Activated T-cell treated with anti-CD3 and anti-CD28 coated beads for 4 hours (primary cell): ENCODE results near the gene NAXD.
"Not testable (repeated sequence)": the region's sequence is repeated elsewhere in the genome, so short reads cannot be mapped to it uniquely, and the experiment has no call there.

ENCODE experiments used
- DNase-seq: peaks from one replicate; pipeline ENCODE4 v3.0.0-alpha.2; 2020

Gene NAXD

DNA sequence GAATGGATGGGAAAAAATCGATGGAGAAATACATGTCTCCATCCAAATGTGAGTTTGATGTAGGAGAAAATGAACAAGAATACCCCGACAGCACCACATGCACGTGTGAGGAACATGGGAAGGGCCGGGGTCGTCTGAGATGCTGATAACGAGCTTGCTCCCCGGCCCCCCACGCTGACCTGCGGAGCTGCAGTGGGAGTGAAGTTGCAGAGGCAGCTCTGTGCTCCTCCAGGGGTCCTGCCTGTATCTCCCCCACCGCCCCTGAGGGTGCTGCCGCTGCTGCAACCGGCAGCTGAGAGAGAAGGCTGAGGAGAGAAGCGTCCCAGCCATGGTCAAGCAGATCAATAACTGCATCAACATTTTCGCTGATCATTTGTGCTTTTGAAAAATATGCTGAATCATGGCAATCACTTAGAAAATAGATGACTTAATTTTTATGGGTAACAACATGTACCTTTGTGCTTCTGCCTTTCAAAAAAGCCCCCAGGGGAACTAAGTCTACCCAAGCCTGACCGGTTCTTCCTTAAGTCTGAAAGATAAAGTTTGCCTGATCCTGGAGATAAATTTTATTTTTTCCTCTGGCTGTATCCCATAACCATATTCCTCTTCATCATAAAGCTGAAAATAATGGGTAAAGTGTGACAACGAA, 18.2 kb upstream of the NAXD start:
- no peak for DNase-seq

DNA sequence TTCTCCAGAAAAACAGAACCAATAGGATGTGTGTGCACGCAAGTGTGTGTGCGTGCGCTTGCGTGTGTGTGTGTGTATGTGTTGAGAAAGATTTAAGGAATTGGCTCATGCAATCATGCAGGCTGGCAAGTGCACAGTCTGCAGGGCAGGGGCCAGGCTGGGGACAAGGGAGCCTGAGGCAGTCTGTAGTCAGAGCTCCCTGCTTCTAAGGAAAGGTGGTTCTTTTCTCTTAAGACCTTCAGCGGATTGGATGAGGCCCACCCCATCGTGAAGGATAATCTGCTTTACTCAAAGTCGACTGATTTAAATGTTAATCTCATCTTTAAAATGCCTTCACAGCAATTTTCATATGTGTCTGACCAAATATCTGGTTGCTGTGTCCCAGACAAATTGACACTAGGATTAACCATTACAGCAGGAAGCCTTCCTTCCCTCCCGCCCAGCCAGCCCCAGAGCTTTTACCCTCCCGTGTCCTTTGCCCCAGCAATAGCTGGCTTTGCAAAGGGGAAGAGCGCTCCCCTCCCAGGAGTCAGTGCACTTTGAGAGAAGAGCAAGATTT, 15.0 kb upstream of the NAXD start:
- no peak for DNase-seq

DNA sequence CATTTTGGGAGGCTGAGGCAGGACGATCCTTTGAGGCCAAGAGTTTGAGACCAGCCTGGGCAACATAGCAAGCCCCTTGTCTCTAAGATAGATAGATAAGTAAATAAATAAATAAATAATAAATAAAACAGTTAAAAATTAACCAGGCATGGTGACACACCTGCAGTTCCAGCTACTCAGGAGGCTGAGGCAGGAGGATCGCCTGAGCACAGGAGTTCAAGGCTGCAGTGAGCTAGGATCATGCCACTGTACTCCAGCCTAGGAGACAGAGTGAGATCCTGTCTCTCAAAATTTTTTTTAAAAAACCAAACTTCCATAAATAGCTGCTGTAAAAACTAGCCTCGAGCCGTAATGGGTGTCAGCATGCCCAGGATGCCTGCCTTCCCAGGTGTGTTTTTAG, 14.4 kb upstream of the NAXD start:
- no peak for DNase-seq

DNA sequence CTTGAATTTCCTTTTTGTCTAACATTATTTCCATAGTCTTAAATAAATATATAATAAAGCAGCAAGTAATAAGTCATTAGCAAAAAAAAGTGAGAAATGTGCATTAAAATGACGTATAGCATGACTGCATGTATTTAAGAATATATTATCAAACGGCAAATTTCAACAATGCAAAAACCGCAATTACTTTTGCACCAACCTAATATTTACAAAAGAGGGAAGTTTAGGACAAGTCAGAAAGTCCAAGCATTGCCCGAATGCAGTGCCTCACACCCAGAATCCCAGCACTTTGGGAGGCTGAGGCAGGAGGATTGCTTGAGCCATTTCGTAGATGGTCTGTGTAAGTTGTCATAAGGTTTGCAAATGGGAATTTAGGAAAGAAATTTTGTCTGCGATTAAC, 10.2 kb upstream of the NAXD start:
- no peak for DNase-seq

DNA sequence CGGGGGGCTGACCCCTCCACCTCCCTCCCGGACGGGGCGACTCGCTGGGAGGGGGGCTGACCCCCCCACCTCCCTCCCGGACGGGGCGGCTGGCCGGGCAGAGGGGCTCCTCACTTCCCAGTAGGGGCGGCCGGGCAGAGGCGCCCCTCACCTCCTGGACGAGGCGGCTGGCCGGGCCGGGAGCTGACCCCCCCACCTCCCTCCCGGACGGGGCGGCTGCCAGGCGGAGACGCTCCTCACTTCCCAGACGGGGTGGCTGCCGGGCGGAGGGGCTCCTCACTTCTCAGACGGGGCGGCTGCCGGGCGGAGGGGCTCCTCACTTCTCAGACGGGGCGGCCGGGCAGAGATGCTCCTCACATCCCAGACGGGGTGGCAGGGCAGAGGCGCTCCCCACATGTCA, 9.1 kb upstream of the NAXD start:
- not testable (repeated sequence) for DNase-seq

DNA sequence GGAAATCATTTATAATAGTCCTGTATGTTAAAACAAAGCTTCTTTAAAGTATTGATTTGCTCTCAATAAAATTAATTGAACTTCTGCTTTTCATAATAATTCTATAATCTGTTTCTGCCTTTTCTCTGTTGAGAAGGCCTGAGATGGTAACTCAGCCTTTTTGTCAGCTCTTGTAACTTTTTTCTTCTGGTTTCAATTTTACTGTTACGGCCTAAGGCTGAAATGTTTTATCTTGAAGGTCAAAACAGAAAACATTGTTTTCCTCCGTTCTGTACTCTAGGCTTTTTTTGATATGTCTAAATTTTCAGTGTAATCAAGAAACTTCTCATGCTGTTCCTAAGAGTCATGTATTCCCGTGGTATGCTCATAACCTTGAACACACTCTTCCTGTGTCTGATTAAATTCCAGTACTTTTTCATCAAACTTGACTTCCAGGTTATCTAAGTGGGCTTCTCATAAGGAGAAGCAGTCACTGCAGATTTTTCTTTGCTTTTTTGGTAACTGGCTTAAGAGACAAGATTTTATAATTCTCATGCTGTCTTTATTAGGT, 7.6 kb upstream of the NAXD start:
- no peak for DNase-seq

DNA sequence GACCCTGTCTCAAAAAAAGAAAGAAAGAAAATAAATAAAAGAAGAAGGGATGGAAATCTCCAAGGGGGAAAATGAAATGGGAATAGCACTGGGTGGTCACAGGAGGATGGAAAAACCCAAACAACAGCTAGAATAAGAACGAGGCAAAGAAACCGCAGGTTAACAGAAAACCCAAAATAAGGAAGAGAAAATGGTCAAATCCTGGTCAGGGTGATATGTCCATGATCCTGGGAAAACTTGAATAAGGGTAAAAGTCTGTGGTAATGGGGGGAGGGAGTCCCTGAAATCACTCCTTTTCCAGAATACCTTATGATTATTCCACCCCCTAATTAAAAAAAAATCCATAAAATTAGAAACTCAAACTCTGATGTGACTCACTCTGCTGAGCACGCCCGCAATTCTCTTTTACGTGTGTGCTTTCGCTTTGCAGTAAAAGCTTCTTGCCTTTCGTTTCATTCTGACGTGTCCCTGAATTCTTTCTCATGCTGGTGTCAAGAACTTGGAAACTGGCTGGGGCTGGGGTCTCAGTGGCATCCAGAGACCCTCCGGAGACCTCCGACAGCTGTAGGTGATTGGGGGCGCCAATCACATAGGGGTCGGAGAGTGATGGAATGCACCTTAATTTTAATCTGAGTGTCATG, 4.3 kb upstream of the NAXD start:
- DNase-seq = no peak

DNA sequence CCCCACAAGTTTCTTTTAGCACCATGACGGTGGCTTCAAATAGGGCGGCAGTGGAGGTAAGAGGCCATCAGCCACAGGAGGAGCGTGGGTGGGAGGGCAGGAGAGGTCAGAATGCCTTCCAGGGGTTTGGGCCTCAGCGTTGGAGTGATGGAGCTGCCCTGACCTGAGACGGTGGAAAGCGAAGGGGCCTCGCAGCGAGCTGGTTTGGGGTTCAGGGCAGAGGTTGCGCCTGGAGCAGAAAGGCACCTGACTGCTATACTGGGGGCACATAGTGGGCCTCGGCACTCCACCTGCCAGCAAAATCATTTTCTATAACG, 382 bp upstream of the NAXD start:
- DNase-seq = no peak

DNA sequence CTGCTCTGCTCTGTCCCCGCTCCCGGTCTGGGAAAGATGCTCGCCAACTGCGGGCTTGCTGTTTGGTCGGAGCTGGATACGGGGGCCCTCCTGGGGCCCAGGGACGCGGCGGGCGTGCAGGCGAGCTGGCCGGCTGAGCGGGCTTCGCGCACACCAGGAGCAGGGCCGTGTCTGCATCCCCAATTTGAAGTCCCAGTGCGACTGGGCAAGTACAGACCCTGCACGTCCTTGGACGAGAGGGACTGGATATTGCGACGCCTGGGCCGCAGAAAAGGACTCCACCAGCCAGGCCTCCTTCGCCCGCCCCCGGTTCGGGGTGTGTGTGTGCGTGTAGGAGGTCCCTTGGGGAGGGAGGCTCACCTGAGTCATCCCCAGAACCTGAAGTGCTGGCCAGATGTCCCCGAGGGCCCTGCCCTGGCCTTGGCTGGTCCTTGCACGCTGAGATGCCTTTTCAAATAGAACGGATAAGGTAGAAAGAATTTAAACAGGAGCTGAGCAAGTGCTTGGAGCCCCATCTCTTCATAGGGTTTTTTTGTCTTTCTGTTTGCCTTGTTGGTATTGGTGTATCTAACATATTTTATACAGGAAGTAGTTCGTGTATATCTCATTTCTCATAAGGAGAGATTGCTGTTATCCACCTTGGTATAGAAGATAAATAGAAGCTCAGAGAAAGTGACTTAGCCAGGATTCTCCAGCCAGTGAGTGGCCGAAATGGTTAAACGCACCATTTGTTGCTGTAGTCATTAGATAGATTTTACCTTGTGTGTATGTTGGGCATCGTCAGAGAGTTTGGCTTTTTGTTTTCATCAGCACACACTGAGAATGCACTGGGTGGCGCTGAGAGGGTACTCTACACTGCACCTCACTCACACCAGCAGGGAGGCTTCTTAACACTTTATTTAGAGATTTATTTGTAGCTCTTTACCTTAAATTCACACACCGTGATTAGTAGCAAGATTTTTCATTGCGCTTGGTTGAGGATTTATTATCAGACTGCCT, 1.1 kb downstream of the NAXD start:
- DNase-seq = peak; percentile 43

DNA sequence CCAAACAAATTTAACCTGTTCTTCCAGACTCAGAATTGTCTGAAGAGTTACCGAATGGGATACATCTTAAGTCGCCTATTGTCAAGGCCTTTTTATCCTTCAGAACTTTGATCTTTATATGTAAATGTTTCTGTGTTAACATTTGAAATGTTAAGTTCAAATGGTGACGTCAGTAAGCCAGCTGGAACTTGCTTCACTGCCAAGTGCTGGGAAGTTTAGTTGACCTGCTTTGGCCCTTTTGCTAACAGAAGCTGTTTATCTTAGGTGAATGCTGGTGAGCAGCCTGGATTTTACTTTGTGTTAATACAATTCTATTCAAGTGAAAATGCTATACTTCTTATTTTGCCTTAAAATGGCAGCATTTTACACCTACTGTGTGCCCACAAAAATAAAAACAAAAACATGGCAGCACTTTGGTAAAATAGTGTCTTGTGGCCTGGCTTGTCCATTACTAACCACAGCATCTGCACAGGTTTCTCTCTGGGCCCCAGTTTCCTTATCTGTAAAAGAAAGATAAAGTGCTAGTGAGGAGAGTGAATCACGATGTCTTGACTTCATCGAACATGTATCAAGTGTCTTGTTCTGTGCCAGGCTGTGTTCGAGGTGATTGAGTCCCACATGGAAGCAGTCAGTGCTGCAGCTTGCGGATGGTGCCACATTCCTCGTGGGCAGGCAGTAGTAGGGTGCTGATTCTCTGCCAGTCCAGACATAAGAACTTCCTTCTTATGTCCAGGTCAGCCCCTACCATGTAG, 2.2 kb downstream of the NAXD start:
- no peak for DNase-seq

DNA sequence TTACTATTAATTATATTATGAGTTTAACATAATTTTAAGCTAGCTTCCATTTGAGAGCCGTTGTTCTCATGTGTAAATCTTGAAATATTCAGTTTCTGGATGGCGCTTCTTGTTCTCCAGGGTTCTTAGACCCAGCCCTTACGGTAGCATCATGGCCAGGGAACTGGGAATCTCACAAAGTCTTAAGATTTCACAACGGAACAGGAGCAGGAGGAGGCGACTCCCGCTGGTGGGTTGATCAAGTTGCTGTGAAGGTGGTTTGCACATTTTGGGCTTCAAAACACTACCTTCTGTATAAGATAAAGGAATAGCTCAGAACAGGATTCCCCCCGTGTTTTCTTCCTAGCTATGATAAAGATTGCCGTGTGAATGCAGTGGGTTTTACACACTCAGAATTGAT, 2.8 kb downstream of the NAXD start:
- DNase-seq = no peak

DNA sequence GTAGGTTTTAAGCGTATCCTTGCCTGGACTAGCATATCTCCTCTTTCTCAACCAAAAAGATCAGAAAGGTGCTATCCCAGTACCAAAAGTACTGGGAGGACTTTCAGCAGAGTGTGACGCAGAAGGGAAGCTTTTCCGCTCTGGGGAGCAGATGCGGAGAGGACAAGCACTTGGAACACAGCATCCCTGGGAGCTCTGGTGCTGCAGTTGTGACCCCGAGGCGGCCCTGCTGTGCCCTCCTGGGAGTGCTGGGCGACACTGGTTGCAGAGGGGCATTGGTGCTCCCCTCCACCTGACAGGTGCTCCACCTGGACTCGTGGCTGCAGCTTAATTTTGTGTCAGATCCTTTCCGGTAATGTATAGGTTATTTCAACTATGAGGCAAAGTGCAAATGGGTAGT, 3.4 kb downstream of the NAXD start:
- DNase-seq = no peak

DNA sequence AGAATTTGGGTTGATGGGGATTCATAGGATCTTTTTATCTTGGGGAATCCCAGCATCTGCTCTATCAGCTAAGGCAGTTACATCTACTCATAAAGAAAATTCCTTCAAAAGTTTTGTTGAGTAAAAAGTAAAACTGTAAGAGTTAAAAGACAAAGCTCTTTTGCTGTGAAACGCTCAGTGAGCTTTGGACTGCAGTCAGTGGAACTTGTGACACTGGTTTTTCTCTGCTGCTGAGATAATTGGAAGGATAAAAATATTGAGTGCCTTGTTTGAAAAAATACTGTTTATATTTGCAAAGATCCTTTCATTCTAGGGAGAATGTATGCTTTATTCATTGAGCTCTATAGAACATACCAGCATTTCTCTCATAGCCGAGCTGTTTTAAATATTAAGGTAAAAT, 5.3 kb downstream of the NAXD start:
- DNase-seq = no peak

DNA sequence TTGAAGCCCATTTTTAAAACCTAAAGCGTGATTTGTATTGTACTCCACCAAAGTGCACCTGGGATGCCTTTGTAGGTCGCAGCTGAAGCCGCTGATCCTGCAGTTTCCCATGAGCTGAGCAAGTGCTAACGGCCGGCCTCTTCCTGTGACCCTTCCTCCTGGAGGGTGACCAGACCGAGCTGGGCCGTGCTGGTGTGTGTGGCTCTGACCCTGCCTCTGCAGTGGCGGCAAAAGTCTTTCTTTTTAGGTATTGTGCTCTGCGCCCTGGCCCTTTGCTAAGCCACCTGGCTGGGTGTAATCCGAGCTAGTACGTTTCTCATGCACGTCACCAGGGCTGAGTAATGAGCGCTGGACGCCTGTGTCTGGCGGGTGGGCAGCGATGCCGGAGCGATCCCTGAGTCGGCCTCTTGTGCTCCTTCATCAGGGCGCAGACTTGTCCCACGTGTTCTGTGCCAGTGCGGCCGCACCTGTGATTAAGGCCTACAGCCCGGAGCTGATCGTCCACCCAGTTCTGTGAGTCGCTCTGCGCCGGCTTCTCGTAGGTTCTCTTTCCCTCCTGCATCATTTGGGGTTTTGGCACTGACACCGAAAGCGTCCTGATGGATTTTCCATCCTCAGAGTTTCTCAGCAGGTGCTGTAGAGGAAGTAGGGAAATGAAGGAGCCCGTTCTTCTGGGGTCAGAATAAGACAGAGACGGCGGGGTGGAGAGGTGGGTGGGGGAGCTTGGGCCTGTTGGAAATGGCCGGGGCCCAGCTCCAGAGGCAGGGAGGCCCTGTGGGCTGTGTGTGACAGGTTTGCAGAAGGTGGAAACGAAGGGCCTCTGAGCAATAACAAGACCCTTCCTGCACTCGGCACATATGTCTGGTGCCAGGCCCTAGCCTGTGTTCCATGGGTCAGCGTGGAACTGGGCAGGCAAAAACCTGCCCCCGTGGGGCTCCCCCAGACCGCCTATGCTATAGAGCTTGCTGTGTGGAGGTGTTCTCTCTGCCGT, 9.7 kb downstream of the NAXD start:
- no peak for DNase-seq

DNA sequence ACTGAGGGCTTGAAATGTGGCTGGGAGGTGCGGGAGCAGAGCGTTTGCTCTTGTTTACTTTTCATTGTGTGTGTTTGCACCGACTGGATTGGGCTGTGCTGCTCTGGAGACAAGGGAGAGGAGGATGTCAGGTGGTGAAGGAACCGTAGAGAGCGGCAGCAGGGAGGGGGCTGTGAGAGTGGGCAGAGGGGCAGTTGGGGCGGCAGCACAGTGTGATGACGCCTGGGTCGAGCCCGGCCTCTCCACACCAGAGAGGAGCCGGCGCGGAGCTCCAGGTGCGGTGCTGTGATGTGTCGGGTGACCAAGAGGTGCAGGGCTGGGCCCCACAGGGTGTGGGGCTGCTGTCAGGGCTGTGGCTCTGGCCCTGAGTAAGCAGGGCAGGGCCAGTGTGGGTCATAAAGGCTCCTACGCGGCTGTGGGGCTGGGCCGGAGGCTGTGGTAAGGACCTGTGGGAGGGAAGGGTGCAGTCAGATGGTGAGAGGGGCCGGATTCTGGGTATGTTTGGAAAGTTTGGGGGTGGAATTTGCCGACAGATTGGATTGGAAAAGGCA, 10.5 kb downstream of the NAXD start:
- DNase-seq = no peak

DNA sequence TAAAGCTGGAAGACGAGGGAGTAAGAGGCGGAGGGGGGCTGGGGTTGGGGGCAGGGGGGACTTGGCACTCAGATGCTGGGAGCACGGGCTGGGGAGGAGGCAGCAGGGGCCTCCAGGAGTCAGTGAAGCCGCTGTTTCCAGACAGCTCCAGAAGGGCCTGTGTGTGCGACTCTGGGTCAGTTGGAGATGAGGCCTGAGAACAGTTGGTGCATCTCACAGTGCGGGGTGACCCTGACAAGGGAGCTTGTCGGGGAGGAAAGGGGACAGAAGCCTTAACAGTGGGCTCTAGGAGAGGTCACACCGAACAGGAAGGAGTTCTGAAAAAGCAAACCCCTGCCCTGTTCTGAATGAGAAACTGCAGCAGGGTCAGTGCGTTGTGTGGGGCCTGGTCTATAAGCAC, 11.2 kb downstream of the NAXD start:
- DNase-seq = no peak

DNA sequence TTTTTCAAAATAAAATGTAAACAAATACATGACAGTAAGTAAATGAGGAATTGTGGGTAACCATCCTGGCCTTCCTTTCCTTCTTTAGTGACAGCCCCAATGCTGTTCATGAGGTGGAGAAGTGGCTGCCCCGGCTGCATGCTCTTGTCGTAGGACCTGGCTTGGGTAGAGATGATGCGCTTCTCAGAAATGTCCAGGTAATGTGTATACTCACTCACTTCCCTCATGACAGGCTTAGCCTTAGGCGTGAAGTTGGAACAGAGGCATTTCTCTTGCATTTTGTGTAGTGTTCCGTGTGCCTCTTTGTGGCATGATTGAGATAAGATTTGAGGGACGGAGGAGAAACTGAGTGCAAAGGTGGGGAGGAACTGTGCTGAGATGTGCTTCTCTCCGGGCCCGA, 12.0 kb downstream of the NAXD start:
- DNase-seq = no peak

DNA sequence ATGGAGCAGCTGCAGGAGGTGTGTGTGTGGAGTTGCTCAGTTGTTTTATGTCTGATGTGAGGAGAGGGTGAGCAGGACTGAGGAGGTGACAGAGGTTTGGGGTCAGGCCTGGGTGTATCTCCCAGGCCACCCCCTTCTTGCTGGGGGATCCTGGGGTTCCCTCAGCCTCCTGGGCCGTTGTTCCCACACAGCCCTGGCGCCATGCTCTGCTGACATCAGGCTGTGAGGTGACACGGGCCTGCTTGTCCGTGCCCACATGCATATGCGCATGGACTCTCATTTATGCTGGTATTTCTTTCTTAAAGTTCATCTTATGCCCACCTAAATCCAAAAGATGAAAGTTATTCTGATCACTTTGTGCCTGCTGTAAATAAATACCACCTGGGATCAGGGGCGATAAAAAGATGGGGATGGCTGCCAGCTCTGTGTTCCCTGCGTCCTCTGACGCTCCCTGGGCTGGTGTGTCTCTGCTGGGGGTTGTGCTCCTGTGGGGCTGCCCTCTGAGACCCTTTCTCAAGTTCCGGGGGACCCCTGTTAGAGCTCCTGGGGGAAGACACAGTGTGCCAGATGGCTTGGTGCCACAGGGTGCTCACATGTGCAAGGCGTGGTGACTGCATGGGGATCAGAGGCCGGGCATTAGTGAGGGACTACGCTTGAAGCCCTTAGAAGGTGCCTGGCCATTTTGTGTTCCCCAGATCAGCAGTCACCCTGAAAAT, 12.6 kb downstream of the NAXD start:
- DNase-seq = no peak

DNA sequence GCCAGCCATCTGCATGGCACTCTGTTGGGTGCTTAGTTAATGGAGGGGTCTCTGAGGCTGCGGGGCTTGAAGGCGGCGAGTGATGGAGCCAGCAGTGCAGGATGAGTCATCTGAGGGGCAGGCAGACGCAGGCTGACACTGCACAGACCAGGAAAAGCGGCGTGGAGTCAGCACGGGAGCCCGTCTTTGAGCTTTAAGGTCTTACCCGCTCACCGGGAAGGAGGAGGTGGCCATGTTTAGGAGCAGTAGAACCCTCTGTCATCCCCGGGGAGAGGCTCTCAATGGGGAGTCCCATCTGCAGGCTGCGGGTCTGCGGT, 13.1 kb downstream of the NAXD start:
- DNase-seq = no peak

DNA sequence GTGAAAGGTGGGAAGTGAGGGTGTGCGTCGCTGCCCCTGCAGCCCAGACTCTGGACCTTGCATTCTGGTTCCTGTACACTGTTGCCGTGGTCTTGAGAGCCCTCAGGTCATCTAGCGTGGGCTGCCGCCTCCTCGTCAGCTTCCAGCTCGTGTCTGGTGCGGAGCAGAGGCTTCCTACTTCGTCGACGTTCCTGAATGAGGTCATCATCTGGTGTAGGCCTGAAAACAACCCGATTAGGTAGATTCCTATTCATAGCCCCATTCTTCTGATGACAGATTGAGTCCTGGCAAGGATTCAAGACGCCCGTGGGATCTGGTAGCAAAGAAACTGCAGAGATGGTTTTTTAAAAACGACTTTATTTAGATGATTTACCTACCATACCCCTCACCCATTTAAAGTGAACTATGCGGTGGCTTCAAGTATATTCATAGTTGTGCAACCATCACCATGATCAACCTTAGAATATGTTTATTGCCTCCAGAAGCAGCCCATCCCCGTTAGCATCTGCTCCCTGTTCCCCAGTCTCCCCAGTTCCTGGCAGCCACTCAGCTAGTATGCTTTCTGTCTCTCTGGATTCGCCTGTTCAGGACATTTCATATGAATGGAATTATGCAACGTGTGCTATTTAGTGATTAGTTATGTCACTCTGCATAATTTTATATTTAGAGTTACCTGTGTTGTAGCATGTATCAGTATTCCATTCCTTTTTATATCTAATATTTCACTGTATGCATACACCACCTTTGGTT, 13.8 kb downstream of the NAXD start:
- DNase-seq = no peak
